ENCODE results near the gene SMAD7. TPM values are rescaled to one million over a fixed set of nuclear protein-coding genes. Genes with fewer than 3 reads are reported as not detected.

Gene SMAD7
- total and polyA plus RNA-seq, 10 of the 15 experiments (the other 5 are each of a cell fraction or from before 2014, with no cell fraction given), result 1.3 to 22.5 (median 8.0) TPM

DNA sequence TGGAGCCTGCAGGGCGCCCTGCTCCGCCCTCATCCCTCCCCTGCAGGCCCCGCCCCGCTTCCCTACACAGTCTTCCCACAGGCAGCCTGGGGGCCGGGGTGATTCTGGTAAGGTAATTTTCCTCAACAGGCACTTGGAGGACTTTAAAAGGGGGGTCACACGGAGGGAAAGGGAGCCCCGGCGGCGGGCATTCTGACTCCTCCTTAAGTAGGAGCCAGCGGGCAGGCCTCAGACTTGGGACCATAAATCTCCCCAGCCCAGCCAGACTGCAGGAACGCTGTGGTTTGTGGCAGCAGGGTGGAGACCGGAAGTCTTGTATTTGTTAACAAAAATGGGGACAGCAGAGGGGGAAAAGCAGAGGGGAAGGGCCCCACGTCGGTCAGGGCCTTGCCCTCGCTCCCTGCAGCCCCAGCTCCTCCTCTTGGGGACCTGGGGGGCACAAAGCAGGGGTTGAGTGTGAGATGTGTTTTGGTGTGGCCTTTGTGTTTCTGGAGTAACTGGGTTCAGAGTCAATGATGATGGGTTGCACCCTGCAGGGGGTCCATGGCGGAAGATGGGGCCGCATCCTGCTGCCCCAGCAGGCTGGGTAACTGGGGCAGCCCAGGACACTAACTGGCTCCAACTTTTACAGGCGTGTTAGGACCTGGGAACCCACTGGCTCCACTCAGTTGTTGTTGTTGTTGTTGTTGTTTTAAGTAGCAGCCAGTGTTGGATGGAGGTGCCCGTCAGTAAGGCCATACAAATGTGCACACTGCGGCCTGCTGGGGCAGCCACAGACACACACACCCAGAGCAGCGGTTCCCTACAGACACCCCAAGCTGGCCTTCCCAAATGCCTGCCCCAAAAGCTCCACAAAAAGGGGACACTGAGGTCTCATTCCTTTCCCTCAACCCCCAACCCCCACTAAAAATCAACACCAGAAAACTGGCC is 27.7 kb downstream of the SMAD7 start:
- Histone ChIP-seq H3K79me2 (ENCODE audit: control insufficient read depth, insufficient read depth, low read length) (peaks cover 64% of the 10 kb centered on the region), H3K27ac (ENCODE audit: control insufficient read depth, insufficient read depth) (peak overlapping the region; percentile 47), H2AFZ (ENCODE audit: control insufficient read depth, low read depth, low read length) (no peak overlapping the region), H3K4me2 (ENCODE audit: control insufficient read depth, insufficient read depth) (peak overlapping the region; percentile 57), H3K36me3 (ENCODE audit: control insufficient read depth in 2 of 2, insufficient read depth in 2 of 2, low read length in 1 of 2) (peaks cover 11 to 39% of the 10 kb centered on the region in 2 experiments; a peak in 3 of 4 replicates), H3K27me3 (replicated peaks in 1 of 2; ENCODE audit: control insufficient read depth in 2 of 2, insufficient read depth in 2 of 2, low read length in 1 of 2) (no peaks in the 10 kb centered on the region), H3K4me1 (ENCODE audit: control insufficient read depth, insufficient read depth, low read length) (peaks cover 52% of the 10 kb centered on the region), H4K20me1 (ENCODE audit: control insufficient read depth, insufficient read depth) (no peaks in the 10 kb centered on the region), H3K9ac (ENCODE audit: control insufficient read depth, insufficient read depth, low read length) (no peak overlapping the region), H3K4me3 (peak overlapping the region; percentile 23; the same call in 1 of the 2 replicates), H3K9me3 (replicated peaks; ENCODE audit: control insufficient read depth, insufficient read depth, low read length) (no peaks in the 10 kb centered on the region)
- in situ Hi-C loops (cut with MboI) (no loop called here), intact Hi-C loops (cut with micrococcal nuclease; ENCODE audit: unreplicated experiment) (no loop called here)
- FAIRE-seq (no peak), ATAC-seq (no peak), DNase-seq (ENCODE audit: low read depth, low spot score) (no peak)
- POLR2A ChIA-PET, result interaction anchor here (0.7 kb wide), 1 partner anchor 143 kb away, joined by 3 read pairs; no protein-coding TSS in a partner anchor
- RAD21 ChIA-PET (ENCODE audit: unreplicated experiment), result interaction anchor here (1.4 to 2.6 kb wide), 3 partner anchors 22 to 145 kb away, joined by 3 to 15 read pairs (median 5); no protein-coding TSS in a partner anchor
- SMC1A ChIA-PET (ENCODE audit: uncharacterized antibody, unreplicated experiment), result interaction anchor here (1.2 to 4.1 kb wide), 4 partner anchors 23 to 144 kb away, joined by 3 to 35 read pairs (median 6); no protein-coding TSS in a partner anchor
- no TSS peak for BruUV-seq (replicated peaks)
- 45% methylated on average over 21 of the region's 21 CpGs for WGBS (ENCODE audit: insufficient coverage, insufficient replicate concordance, low lambda C conversion rate, missing lambda C conversion rate)
- CTCF ChIA-PET, result interaction anchor here (1.0 to 1.5 kb wide), 2 partner anchors 11 to 133 kb away, joined by 3 to 4 read pairs; no protein-coding TSS in a partner anchor
- TF ChIP-seq BACH1 (IDR thresholded peaks at IDR 0.05; ENCODE audit: borderline replicate concordance) (no peak), RUNX3 (IDR thresholded peaks at IDR 0.05; ENCODE audit: low read length) (peak; percentile 75)

DNA sequence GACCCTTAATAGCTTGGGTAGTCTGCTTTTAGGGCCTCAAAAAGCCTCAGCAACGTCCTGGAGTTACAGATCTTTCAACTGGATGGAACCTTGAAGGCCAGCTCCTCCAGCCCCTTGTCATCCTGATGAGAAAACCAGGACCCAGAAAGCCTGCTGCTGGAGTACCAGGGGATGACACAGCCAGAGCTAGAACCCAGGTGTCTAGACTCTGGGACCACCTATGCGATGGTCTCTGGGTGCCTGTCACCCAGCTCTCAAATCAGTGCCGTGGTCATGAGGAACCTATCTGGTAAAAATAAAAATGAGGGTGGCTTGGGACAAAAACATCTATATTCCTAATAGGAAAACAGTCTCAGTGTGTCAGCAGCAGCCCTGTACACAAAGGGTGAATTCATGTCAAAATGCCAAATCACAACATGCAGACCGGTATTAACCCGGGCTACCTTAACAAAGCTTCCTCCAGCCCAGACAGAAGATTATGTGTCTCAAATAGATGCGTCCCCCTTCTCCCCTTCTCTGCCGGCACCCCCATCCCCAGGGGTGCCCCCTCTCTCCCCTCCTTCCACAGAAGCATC is 28.5 kb downstream of the SMAD7 start:
- ChIA-PET POLR2A (interaction anchor here (0.6 to 1.5 kb wide), 2 partner anchors 73 to 92 kb away, joined by 3 to 6 read pairs; no protein-coding TSS in a partner anchor), RAD21 (ENCODE audit: unreplicated experiment) (interaction anchor here (1.4 to 1.5 kb wide), 2 partner anchors 22 to 137 kb away, joined by 3 to 5 read pairs; no protein-coding TSS in a partner anchor), CTCF (no interaction called here), SMC1A (ENCODE audit: uncharacterized antibody, unreplicated experiment) (interaction anchor here (1.2 to 1.3 kb wide), 3 partner anchors 10 to 144 kb away, joined by 3 to 4 read pairs (median 3); no protein-coding TSS in a partner anchor)
- Histone ChIP-seq H4K20me1 (ENCODE audit: control insufficient read depth, insufficient read depth) (no peaks in the 10 kb centered on the region), H3K4me1 (ENCODE audit: control insufficient read depth, insufficient read depth, low read length) (peaks cover 52% of the 10 kb centered on the region), H3K27me3 (replicated peaks in 1 of 2; ENCODE audit: control insufficient read depth in 2 of 2, insufficient read depth in 2 of 2, low read length in 1 of 2) (no peaks in the 10 kb centered on the region), H3K9ac (ENCODE audit: control insufficient read depth, insufficient read depth, low read length) (no peak overlapping the region), H2AFZ (ENCODE audit: control insufficient read depth, low read depth, low read length) (no peak overlapping the region), H3K27ac (ENCODE audit: control insufficient read depth, insufficient read depth) (peak overlapping the region; percentile 47), H3K79me2 (ENCODE audit: control insufficient read depth, insufficient read depth, low read length) (peaks cover 56% of the 10 kb centered on the region), H3K4me2 (ENCODE audit: control insufficient read depth, insufficient read depth) (no peak overlapping the region), H3K4me3 (no peak overlapping the region), H3K9me3 (replicated peaks; ENCODE audit: control insufficient read depth, insufficient read depth, low read length) (no peaks in the 10 kb centered on the region), H3K36me3 (ENCODE audit: control insufficient read depth in 2 of 2, insufficient read depth in 2 of 2, low read length in 1 of 2) (peaks cover 11 to 36% of the 10 kb centered on the region in 2 experiments; a peak in 3 of 4 replicates)
- intact Hi-C loops (cut with micrococcal nuclease; ENCODE audit: unreplicated experiment) (no loop called here), in situ Hi-C loops (cut with MboI) (no loop called here)
- ATAC-seq, result no peak
- 68% methylated on average over 6 of the region's 7 CpGs for WGBS (ENCODE audit: insufficient coverage, insufficient replicate concordance, low lambda C conversion rate, missing lambda C conversion rate)
- no peak for FAIRE-seq
- TF ChIP-seq, protein P1, sequence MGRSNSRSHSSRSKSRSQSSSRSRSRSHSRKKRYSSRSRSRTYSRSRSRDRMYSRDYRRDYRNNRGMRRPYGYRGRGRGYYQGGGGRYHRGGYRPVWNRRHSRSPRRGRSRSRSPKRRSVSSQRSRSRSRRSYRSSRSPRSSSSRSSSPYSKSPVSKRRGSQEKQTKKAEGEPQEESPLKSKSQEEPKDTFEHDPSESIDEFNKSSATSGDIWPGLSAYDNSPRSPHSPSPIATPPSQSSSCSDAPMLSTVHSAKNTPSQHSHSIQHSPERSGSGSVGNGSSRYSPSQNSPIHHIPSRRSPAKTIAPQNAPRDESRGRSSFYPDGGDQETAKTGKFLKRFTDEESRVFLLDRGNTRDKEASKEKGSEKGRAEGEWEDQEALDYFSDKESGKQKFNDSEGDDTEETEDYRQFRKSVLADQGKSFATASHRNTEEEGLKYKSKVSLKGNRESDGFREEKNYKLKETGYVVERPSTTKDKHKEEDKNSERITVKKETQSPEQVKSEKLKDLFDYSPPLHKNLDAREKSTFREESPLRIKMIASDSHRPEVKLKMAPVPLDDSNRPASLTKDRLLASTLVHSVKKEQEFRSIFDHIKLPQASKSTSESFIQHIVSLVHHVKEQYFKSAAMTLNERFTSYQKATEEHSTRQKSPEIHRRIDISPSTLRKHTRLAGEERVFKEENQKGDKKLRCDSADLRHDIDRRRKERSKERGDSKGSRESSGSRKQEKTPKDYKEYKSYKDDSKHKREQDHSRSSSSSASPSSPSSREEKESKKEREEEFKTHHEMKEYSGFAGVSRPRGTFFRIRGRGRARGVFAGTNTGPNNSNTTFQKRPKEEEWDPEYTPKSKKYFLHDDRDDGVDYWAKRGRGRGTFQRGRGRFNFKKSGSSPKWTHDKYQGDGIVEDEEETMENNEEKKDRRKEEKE (IDR thresholded peaks at IDR 0.05), result no peak
- TF ChIP-seq, protein P2, sequence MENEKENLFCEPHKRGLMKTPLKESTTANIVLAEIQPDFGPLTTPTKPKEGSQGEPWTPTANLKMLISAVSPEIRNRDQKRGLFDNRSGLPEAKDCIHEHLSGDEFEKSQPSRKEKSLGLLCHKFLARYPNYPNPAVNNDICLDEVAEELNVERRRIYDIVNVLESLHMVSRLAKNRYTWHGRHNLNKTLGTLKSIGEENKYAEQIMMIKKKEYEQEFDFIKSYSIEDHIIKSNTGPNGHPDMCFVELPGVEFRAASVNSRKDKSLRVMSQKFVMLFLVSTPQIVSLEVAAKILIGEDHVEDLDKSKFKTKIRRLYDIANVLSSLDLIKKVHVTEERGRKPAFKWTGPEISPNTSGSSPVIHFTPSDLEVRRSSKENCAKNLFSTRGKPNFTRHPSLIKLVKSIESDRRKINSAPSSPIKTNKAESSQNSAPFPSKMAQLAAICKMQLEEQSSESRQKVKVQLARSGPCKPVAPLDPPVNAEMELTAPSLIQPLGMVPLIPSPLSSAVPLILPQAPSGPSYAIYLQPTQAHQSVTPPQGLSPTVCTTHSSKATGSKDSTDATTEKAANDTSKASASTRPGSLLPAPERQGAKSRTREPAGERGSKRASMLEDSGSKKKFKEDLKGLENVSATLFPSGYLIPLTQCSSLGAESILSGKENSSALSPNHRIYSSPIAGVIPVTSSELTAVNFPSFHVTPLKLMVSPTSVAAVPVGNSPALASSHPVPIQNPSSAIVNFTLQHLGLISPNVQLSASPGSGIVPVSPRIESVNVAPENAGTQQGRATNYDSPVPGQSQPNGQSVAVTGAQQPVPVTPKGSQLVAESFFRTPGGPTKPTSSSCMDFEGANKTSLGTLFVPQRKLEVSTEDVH (IDR thresholded peaks at IDR 0.05; ENCODE audit: low read depth, partially characterized antibody), result no peak
- no TSS peak for BruUV-seq (replicated peaks)
- DNase-seq (ENCODE audit: low read depth, low spot score), result no peak
